Stimulated activated CD4-positive, alpha-beta T cell treated with anti-CD3 and anti-CD28 coated beads, Interleukin-4, amount 100 ng/mL, for 24 hours (primary cell): Measurements from ENCODE around the gene TSPAN18.

ENCODE experiments used
- DNase-seq: peaks from one replicate; pipeline ENCODE4 v3.0.0-alpha.2; 2020

TSPAN18 gene

GRCh38 chr11:44928144-44928543, 201.4 kb downstream of the TSPAN18 start:
- DNase-seq = no peak

GRCh38 chr11:44928816-44929215, 202.1 kb downstream of the TSPAN18 start:
- no peak for DNase-seq

GRCh38 chr11:44930588-44931302, 204.0 kb downstream of the TSPAN18 start:
- no peak for DNase-seq

- no peak for DNase-seq
Measured at GRCh38 chr11:44931466-44931865, 204.7 kb downstream of the TSPAN18 start.

GRCh38 chr11:44934110-44934509, 207.3 kb downstream of the TSPAN18 start:
- DNase-seq = no peak

GRCh38 chr11:44934735-44935250, 208.0 kb downstream of the TSPAN18 start:
- DNase-seq = no peak

GRCh38 chr11:44936525-44936924, 209.8 kb downstream of the TSPAN18 start:
- peak; percentile 86 for DNase-seq

- no peak for DNase-seq
Measured at GRCh38 chr11:44936951-44937543, 210.3 kb downstream of the TSPAN18 start.

GRCh38 chr11:44938066-44938691, 211.4 kb downstream of the TSPAN18 start:
- DNase-seq = no peak

- no peak for DNase-seq
Measured at GRCh38 chr11:44939673-44940395, 213.1 kb downstream of the TSPAN18 start.

- no peak for DNase-seq
Measured at GRCh38 chr11:44940404-44940803, 213.6 kb downstream of the TSPAN18 start.

- DNase-seq = no peak
Measured at GRCh38 chr11:44940835-44941234, 214.1 kb downstream of the TSPAN18 start.

GRCh38 chr11:44941259-44942021, 214.7 kb downstream of the TSPAN18 start:
- DNase-seq = no peak

- no peak for DNase-seq
Measured at GRCh38 chr11:44942029-44942955, 215.5 kb downstream of the TSPAN18 start.

- peak; percentile 38 for DNase-seq
Measured at GRCh38 chr11:44943118-44943517, 216.4 kb downstream of the TSPAN18 start.

GRCh38 chr11:44943696-44944095, 216.9 kb downstream of the TSPAN18 start:
- no peak for DNase-seq

GRCh38 chr11:44944181-44944852, 217.6 kb downstream of the TSPAN18 start:
- DNase-seq = no peak

GRCh38 chr11:44944853-44945235, 218.1 kb downstream of the TSPAN18 start:
- DNase-seq = no peak

GRCh38 chr11:44945666-44946065, 218.9 kb downstream of the TSPAN18 start:
- DNase-seq = no peak

- DNase-seq = no peak
Measured at GRCh38 chr11:44946263-44946662, 219.5 kb downstream of the TSPAN18 start.

GRCh38 chr11:44947114-44947513, 220.4 kb downstream of the TSPAN18 start:
- DNase-seq = no peak
